HepG2 (cell line): ENCODE data around the gene SMIM43. TPM values are rescaled to one million over a fixed set of nuclear protein-coding genes. Genes with fewer than 3 reads are reported as not detected.

Experiments used
- FOXC1 ChIP-seq: sonication (generic); formaldehyde crosslinking; IDR thresholded peaks from 2 replicates; pipeline ENCODE4 v1.8.0; 2022; ENCODE audit warnings: mild to moderate bottlenecking, missing genetic modification reagents, borderline replicate concordance
- GABPB1 ChIP-seq: IDR thresholded peaks from 2 replicates; pipeline ENCODE4 v1.6.1; 2016; ENCODE audit warnings: mild to moderate bottlenecking, missing genetic modification reagents, moderate library complexity, missing compliant biosample characterization
- JARID2 ChIP-seq: sonication (generic); formaldehyde crosslinking; IDR thresholded peaks from 2 replicates; pipeline ENCODE4 v1.8.1; 2023; ENCODE audit warnings: missing genetic modification reagents, inconsistent platforms; ENCODE audit not compliant: insufficient replicate concordance
- KDM5B ChIP-seq: sonication (generic); formaldehyde crosslinking; IDR thresholded peaks from 2 replicates; pipeline ENCODE4 v1.4.0; 2020; ENCODE audit warnings: missing genetic modification reagents, mild to moderate bottlenecking, borderline replicate concordance
- KLF16 ChIP-seq, 2 experiments: sonication (generic) in 1 of 2; formaldehyde crosslinking in 1 of 2; IDR thresholded peaks; 2 replicates each; pipeline versions ENCODE4 v1.6.1 to v1.8.0; 2016 to 2023; ENCODE audit warnings: missing genetic modification reagents in 2 of 2, missing compliant biosample characterization in 1 of 2
- LCORL ChIP-seq, 2 experiments: fragments of 450-650 bp in 1 of 2; sonication (generic) in 1 of 2; formaldehyde crosslinking in 1 of 2; IDR thresholded peaks; 2 replicates each; pipeline versions ENCODE4 v1.5.0 to v1.6.1; 2017 to 2020; ENCODE audit warnings: antibody characterized with exemption in 1 of 2, missing genetic modification reagents in 1 of 2
- PCBP1 ChIP-seq: fragments of 200-400 bp; formaldehyde crosslinking; IDR thresholded peaks from 2 replicates; pipeline ENCODE4 v1.6.1; 2017; ENCODE audit warnings: mild to moderate bottlenecking, low read depth, low read length, borderline replicate concordance
- SAFB2 ChIP-seq: sonication (generic); formaldehyde crosslinking; IDR thresholded peaks from 2 replicates; pipeline ENCODE4 v1.5.1; 2020; ENCODE audit warnings: missing genetic modification reagents, low read depth, mild to moderate bottlenecking, borderline replicate concordance
- SMAD3 ChIP-seq: sonication (generic); formaldehyde crosslinking; IDR thresholded peaks from 2 replicates; pipeline ENCODE4 v1.4.0; 2020; ENCODE audit warnings: missing genetic modification reagents
- SOX5 ChIP-seq: IDR thresholded peaks from 2 replicates; pipeline ENCODE4 v1.6.1; 2016; ENCODE audit warnings: borderline replicate concordance
- TOPORS ChIP-seq: sonication (generic); formaldehyde crosslinking; IDR thresholded peaks from 2 replicates; pipeline ENCODE4 v1.8.0; 2023; ENCODE audit warnings: mild to moderate bottlenecking, missing genetic modification reagents
- ZC3H13 ChIP-seq: sonication (generic); formaldehyde crosslinking; IDR thresholded peaks from 2 replicates; pipeline ENCODE4 v1.8.1; 2023; ENCODE audit warnings: mild to moderate bottlenecking, missing genetic modification reagents, moderate library complexity
- ZNF180 ChIP-seq: sonication (generic); formaldehyde crosslinking; IDR thresholded peaks from 2 replicates; pipeline ENCODE4 v1.4.0; 2020; ENCODE audit warnings: low read depth, missing genetic modification reagents, borderline replicate concordance
- ZNF652 ChIP-seq: IDR thresholded peaks from 2 replicates; pipeline ENCODE4 v1.6.1; 2016; ENCODE audit warnings: low read depth, borderline replicate concordance
- ZSCAN29 ChIP-seq: sonication (generic); formaldehyde crosslinking; conservative IDR thresholded peaks from 2 replicates; pipeline ENCODE4 v1.4.0; 2020; ENCODE audit warnings: mild to moderate bottlenecking, missing genetic modification reagents
- polyA plus RNA-seq, 8 experiments: library from polyadenylated mRNA; depleted of rRNA in 3 of 8; stranded (reverse) in 7 of 8; unstranded in 1 of 8; fragments of >200 nt; fragmentation: Illumina TruSeq in 4 of 8; extraction: Trizol in 4 of 8; gene quantifications; 2 replicates each; pipeline versions ENCODE4 v1.2.1 to v1.2.3, GENCODE V29; 2011 to 2016; ENCODE audit warnings: low read depth in 4 of 8, missing spikeins in 1 of 8, mixed read lengths in 1 of 8; ENCODE audit not compliant: insufficient read depth in 1 of 8
- total RNA-seq, 5 experiments: library from RNA; depleted of rRNA; stranded (reverse); fragments of >200 nt; fragmentation: Illumina TruSeq; extraction: Trizol; gene quantifications; 2 replicates each; pipeline ENCODE4 v1.2.3, GENCODE V29; 2016; ENCODE audit warnings: low read depth in 1 of 5
- TF ChIP-seq, protein P1 (sequence below): sonication (generic); formaldehyde crosslinking; IDR thresholded peaks from 2 replicates; pipeline ENCODE4 v1.4.0; 2020; ENCODE audit warnings: mild to moderate bottlenecking, missing genetic modification reagents
- TF ChIP-seq, protein P2 (sequence below): sonication (generic); formaldehyde crosslinking; IDR thresholded peaks from 2 replicates; pipeline ENCODE4 v1.5.0; 2020; ENCODE audit warnings: mild to moderate bottlenecking, low read depth, missing genetic modification reagents, borderline replicate concordance
- TF ChIP-seq, protein P3 (sequence below): IDR thresholded peaks from 2 replicates; pipeline ENCODE4 v1.6.1; 2012; ENCODE audit warnings: low read depth, low read length, improper control_type of control experiment
- TF ChIP-seq, protein P4 (sequence below): IDR thresholded peaks from 2 replicates; pipeline ENCODE4 v1.6.1; 2016; ENCODE audit warnings: low read depth
- TF ChIP-seq, protein P5 (sequence below): sonication (generic); formaldehyde crosslinking; IDR thresholded peaks from 2 replicates; pipeline ENCODE4 v1.4.0; 2020; ENCODE audit warnings: missing genetic modification reagents
- TF ChIP-seq, protein P6 (sequence below): sonication (generic); formaldehyde crosslinking; IDR thresholded peaks from 2 replicates; pipeline ENCODE4 v1.4.0; 2020; ENCODE audit warnings: missing genetic modification reagents; ENCODE audit errors: not compliant biosample characterization

The SMIM43 gene
- total and polyA plus RNA-seq, 2 of the 13 experiments (the other 11 are each of a cell fraction or from before 2014, with no cell fraction given) = not detected

DNA sequence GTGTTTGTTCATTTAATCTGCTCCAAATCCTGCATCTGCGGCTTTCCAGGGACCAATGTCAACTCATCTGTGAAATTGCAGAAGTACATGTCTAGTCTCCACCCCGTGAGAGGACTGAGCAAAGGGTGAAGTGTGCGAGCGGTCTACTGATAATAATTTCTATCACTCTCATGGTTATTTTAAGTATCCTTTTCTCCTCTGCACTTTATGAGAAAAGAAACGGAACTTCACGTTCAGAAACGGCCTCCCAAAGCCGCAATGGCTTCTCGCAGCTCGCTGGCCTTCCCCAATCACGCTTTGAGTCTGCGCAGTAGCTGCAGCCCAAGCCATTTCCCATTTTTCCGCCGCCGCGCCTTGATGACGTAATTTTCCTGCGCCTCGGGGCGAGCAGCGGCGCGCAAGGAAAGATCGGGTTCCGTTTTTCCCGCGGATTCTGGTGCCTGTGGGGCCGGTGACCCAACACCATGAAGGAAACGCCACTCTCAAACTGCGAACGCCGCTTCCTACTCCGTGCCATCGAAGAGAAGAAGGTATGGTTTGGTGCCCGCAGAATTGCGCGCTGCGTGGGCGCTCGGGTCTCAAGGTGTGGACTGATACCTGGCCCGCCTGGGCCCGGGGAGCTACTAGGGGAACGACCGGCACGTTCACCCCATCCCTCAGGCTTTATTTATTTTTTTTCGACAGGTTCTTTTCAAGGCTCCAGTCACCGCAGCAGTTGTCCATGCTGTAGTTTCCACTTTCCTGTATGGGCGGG lies 36.2 kb upstream of the SMIM43 start, which contains the start of gene EXOSC9 (continued):
- TF ChIP-seq ZC3H13 (peak; percentile 87), SOX5 (CRISPR knock-in tag) (no peak; the same call in 1 of the 2 replicates), PCBP1 (peak; percentile 70; the same call in 1 of the 2 replicates), KDM5B (0 out of 2 replicates have a peak, but pooled peaks have one; percentile 47), KLF16 (CRISPR knock-in tag; IDR thresholded peaks at IDR 0.05) (peak in 1 of 2 experiments; percentile 77; a peak in 1 of 4 replicates), LCORL (IDR thresholded peaks at IDR 0.05) (no peak), LCORL (CRISPR knock-in tag; IDR thresholded peaks at IDR 0.05) (no peak), ZNF652 (CRISPR knock-in tag) (no peak; the same call in 1 of the 2 replicates), GABPB1 (CRISPR knock-in tag) (peak; percentile 88), TOPORS (CRISPR knock-in tag) (peak; percentile 54; the same call in 1 of the 2 replicates), ZSCAN29 (CRISPR knock-in tag) (peak; percentile 70; the same call in 1 of the 2 replicates), FOXC1 (CRISPR knock-in tag) (no peak), SAFB2 (CRISPR knock-in tag) (no peak), JARID2 (no peak), ZNF180 (CRISPR knock-in tag) (no peak), SMAD3 (peak; percentile 34; the same call in 1 of the 2 replicates)
- TF ChIP-seq, protein P1, sequence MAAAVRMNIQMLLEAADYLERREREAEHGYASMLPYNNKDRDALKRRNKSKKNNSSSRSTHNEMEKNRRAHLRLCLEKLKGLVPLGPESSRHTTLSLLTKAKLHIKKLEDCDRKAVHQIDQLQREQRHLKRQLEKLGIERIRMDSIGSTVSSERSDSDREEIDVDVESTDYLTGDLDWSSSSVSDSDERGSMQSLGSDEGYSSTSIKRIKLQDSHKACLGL = no peak
- TF ChIP-seq, protein P2, sequence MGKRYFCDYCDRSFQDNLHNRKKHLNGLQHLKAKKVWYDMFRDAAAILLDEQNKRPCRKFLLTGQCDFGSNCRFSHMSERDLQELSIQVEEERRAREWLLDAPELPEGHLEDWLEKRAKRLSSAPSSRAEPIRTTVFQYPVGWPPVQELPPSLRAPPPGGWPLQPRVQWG = no peak
- TF ChIP-seq, protein P3, sequence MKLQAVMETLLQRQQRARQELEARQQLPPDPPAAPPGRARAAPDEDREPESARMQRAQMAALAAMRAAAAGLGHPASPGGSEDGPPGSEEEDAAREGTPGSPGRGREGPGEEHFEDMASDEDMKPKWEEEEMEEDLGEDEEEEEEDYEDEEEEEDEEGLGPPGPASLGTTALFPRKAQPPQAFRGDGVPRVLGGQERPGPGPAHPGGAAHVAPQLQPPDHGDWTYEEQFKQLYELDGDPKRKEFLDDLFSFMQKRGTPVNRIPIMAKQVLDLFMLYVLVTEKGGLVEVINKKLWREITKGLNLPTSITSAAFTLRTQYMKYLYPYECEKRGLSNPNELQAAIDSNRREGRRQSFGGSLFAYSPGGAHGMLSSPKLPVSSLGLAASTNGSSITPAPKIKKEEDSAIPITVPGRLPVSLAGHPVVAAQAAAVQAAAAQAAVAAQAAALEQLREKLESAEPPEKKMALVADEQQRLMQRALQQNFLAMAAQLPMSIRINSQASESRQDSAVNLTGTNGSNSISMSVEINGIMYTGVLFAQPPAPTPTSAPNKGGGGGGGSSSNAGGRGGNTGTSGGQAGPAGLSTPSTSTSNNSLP = no peak
- TF ChIP-seq, protein P4, sequence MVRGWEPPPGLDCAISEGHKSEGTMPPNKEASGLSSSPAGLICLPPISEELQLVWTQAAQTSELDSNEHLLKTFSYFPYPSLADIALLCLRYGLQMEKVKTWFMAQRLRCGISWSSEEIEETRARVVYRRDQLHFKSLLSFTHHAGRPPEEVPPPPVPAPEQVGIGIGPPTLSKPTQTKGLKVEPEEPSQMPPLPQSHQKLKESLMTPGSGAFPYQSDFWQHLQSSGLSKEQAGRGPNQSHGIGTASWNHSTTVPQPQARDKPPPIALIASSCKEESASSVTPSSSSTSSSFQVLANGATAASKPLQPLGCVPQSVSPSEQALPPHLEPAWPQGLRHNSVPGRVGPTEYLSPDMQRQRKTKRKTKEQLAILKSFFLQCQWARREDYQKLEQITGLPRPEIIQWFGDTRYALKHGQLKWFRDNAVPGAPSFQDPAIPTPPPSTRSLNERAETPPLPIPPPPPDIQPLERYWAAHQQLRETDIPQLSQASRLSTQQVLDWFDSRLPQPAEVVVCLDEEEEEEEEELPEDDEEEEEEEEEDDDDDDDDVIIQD (CRISPR knock-in tag) = peak; percentile 80; the same call in 1 of the 2 replicates
- TF ChIP-seq, protein P5, sequence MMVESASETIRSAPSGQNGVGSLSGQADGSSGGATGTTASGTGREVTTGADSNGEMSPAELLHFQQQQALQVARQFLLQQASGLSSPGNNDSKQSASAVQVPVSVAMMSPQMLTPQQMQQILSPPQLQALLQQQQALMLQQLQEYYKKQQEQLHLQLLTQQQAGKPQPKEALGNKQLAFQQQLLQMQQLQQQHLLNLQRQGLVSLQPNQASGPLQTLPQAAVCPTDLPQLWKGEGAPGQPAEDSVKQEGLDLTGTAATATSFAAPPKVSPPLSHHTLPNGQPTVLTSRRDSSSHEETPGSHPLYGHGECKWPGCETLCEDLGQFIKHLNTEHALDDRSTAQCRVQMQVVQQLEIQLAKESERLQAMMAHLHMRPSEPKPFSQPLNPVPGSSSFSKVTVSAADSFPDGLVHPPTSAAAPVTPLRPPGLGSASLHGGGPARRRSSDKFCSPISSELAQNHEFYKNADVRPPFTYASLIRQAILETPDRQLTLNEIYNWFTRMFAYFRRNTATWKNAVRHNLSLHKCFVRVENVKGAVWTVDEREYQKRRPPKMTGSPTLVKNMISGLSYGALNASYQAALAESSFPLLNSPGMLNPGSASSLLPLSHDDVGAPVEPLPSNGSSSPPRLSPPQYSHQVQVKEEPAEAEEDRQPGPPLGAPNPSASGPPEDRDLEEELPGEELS (CRISPR knock-in tag) = peak; percentile 41
- TF ChIP-seq, protein P6, sequence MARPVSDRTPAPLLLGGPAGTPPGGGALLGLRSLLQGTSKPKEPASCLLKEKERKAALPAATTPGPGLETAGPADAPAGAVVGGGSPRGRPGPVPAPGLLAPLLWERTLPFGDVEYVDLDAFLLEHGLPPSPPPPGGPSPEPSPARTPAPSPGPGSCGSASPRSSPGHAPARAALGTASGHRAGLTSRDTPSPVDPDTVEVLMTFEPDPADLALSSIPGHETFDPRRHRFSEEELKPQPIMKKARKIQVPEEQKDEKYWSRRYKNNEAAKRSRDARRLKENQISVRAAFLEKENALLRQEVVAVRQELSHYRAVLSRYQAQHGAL (CRISPR knock-in tag) = peak; percentile 64
